MM.1S (cell line): ENCODE data around the gene LRCH4.
"Not testable (repeated sequence)": the region's sequence is repeated elsewhere in the genome, so short reads cannot be mapped to it uniquely, and the experiment has no call there.

ENCODE experiments used
- DNase-seq: peaks from one replicate; pipeline ENCODE4 v3.0.0-alpha.2; 2015
- H2AFZ ChIP-seq: fragments of 300-600 bp; sonication (generic); 2 replicates; pipeline ENCODE4 v1.6.0; 2016; ENCODE audit warnings: antibody characterized with exemption, low read length
- H3F3A ChIP-seq: fragments of 300-600 bp; sonication (generic); 2 replicates; pipeline ENCODE4 v1.6.1; 2016; ENCODE audit warnings: mild to moderate bottlenecking, antibody characterized with exemption, low read length, moderate library complexity, mixed read lengths; ENCODE audit not compliant: insufficient read depth
- H3K27ac ChIP-seq: fragments of 300-600 bp; sonication (generic); 2 replicates; pipeline ENCODE4 v1.5.1; 2016; ENCODE audit warnings: mild to moderate bottlenecking, low read length
- H3K27me3 ChIP-seq: fragments of 300-600 bp; sonication (generic); replicated peaks from 2 replicates; pipeline ENCODE4 v1.6.0; 2016; ENCODE audit warnings: low read length; ENCODE audit not compliant: insufficient read depth
- H3K36me3 ChIP-seq: fragments of 300-600 bp; sonication (generic); replicated peaks from 2 replicates; pipeline ENCODE4 v1.6.1; 2016; ENCODE audit warnings: mild to moderate bottlenecking, low read length, mixed read lengths; ENCODE audit not compliant: insufficient read depth
- H3K4me1 ChIP-seq: fragments of 300-600 bp; sonication (generic); 2 replicates; pipeline ENCODE4 v1.6.1; 2016; ENCODE audit warnings: low read length, mixed read lengths
- H3K4me2 ChIP-seq: fragments of 300-600 bp; sonication (generic); 2 replicates; pipeline ENCODE4 v1.6.0; 2016; ENCODE audit warnings: low read depth, low read length
- H3K4me3 ChIP-seq: fragments of 300-600 bp; sonication (generic); 2 replicates; pipeline ENCODE4 v1.5.1; 2016; ENCODE audit warnings: low read length, mixed read lengths
- H3K79me2 ChIP-seq: fragments of 300-600 bp; sonication (generic); 2 replicates; pipeline ENCODE4 v1.6.1; 2016; ENCODE audit warnings: mixed run types, low read length, mixed read lengths
- H3K9ac ChIP-seq: fragments of 300-600 bp; sonication (generic); 2 replicates; pipeline ENCODE4 v1.6.1; 2016; ENCODE audit warnings: low read length, mixed read lengths
- H3K9me2 ChIP-seq: fragments of 300-600 bp; sonication (generic); replicated peaks from 2 replicates; pipeline ENCODE4 v1.6.1; 2016; ENCODE audit warnings: mild to moderate bottlenecking, low read length, mixed read lengths; ENCODE audit not compliant: insufficient read depth
- H3K9me3 ChIP-seq: fragments of 300-600 bp; sonication (generic); replicated peaks from 2 replicates; pipeline ENCODE4 v1.6.1; 2016; ENCODE audit warnings: mild to moderate bottlenecking, low read length, mixed read lengths; ENCODE audit not compliant: insufficient read depth
- H4K20me1 ChIP-seq: fragments of 300-600 bp; sonication (generic); 2 replicates; pipeline ENCODE4 v1.6.1; 2016; ENCODE audit warnings: mild to moderate bottlenecking, low read length, moderate library complexity, mixed read lengths; ENCODE audit not compliant: insufficient read depth
- EZH2 ChIP-seq: fragments of 300-600 bp; sonication (generic); optimal IDR thresholded peaks from 2 replicates; pipeline ENCODE3; 2017; ENCODE audit warnings: low read depth, mild to moderate bottlenecking, antibody characterized with exemption, low read length, mixed read lengths
- EZH2phosphoT487 ChIP-seq: fragments of 300-600 bp; sonication (generic); IDR thresholded peaks from 2 replicates; pipeline ENCODE4 v1.6.1; 2018; ENCODE audit warnings: antibody characterized with exemption, low read length
- TF ChIP-seq, protein P1 (sequence below): fragments of 300-600 bp; sonication (generic); IDR thresholded peaks from 2 replicates; pipeline ENCODE4 v1.5.1; 2016; ENCODE audit warnings: antibody characterized with exemption, low read length, mixed read lengths

The LRCH4 gene

DNA sequence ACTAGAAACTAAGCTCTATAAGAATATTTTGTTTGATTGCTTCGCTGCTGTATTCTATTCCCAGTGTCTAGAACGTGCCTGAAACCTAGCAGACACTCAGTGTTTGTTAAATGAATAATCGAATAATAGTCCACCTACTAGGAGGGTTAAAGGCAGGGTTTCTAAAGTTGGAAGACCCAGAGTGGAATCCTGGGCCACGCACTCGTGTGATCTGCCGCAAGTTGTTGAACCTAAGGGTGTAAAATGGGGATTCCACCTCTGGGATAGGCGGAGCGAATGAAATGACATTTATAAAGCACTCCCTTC, 47.6 kb downstream of the LRCH4 start:
- no peaks in the 10 kb centered on the region for H3K27me3 ChIP-seq
- H3F3A ChIP-seq, result peaks cover 5% of the 10 kb centered on the region
- H3K9me2 ChIP-seq, result no peaks in the 10 kb centered on the region
- peak overlapping the region; percentile 46; the same call in 1 of the 2 replicates for H3K27ac ChIP-seq
- no peaks in the 10 kb centered on the region for H4K20me1 ChIP-seq
- TF ChIP-seq, protein P1, sequence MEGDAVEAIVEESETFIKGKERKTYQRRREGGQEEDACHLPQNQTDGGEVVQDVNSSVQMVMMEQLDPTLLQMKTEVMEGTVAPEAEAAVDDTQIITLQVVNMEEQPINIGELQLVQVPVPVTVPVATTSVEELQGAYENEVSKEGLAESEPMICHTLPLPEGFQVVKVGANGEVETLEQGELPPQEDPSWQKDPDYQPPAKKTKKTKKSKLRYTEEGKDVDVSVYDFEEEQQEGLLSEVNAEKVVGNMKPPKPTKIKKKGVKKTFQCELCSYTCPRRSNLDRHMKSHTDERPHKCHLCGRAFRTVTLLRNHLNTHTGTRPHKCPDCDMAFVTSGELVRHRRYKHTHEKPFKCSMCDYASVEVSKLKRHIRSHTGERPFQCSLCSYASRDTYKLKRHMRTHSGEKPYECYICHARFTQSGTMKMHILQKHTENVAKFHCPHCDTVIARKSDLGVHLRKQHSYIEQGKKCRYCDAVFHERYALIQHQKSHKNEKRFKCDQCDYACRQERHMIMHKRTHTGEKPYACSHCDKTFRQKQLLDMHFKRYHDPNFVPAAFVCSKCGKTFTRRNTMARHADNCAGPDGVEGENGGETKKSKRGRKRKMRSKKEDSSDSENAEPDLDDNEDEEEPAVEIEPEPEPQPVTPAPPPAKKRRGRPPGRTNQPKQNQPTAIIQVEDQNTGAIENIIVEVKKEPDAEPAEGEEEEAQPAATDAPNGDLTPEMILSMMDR, result no peak
- TF ChIP-seq EZH2phosphoT487 (no peak), EZH2 (no peak)
- no peak for DNase-seq
- peaks cover 4% of the 10 kb centered on the region; the same call in 1 of the 2 replicates for H3K4me1 ChIP-seq
- H2AFZ ChIP-seq, result peak overlapping the region; percentile 95
- peak overlapping the region; percentile 97 for H3K4me2 ChIP-seq
- peak overlapping the region; percentile 80 for H3K4me3 ChIP-seq
- no peaks in the 10 kb centered on the region for H3K36me3 ChIP-seq
- H3K9ac ChIP-seq, result peak overlapping the region; percentile 40
- no peaks in the 10 kb centered on the region for H3K9me3 ChIP-seq
- H3K79me2 ChIP-seq, result 0 out of 2 replicates have a peak, but pooled peaks cover 5% of the 10 kb centered on the region

DNA sequence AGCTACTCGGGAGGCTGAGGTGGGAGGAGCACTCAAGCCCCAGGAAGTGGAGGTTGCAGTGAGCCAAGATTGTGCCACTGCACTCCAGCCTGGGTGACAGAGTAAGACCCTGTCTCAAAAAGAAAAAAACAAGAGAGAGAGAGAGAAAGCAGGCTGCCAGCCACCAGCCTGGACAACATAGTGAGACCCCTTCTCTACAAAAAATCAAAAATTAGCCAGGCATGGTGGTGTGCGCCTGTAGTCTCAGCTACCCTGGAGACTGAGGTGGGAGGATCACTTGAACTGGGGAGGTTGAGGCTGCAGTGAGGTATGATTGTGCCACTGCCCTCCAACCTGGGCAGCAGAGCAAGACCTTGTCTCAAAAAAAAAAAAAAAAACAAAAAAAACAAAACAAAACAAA, 49.2 kb downstream of the LRCH4 start:
- H3K9me2 ChIP-seq, H2AFZ ChIP-seq, H3K4me2 ChIP-seq, H3K4me3 ChIP-seq, H3K9ac ChIP-seq, H3K79me2 ChIP-seq, H3K27me3 ChIP-seq, H4K20me1 ChIP-seq, H3K4me1 ChIP-seq, H3K36me3 ChIP-seq, H3F3A ChIP-seq, H3K9me3 ChIP-seq, DNase-seq, H3K27ac ChIP-seq: not testable (repeated sequence)

DNA sequence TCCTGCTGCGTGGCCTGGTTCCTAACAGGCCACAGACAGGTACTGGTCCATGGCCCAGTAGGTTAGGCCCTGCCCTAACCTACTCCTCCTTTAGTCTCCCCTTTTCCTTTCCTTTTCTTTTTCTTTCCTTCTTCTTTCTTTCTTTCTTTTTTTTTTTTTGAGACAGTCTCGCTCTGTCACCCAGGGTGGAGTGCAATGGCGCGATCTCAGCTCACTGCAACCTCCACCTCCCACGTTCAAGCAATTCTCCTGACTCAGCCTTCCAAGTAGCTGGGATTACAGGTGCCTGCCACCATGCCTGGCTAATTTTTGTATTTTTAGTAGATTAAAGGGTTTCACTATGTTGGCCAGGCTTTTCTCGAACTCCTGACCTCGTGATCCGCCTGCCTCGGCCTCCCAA, 49.9 kb downstream of the LRCH4 start:
- H3K9ac ChIP-seq, H2AFZ ChIP-seq, H4K20me1 ChIP-seq, H3F3A ChIP-seq, H3K9me2 ChIP-seq, H3K36me3 ChIP-seq, H3K4me2 ChIP-seq, H3K4me1 ChIP-seq, H3K9me3 ChIP-seq, H3K4me3 ChIP-seq, H3K27me3 ChIP-seq, H3K27ac ChIP-seq, DNase-seq, H3K79me2 ChIP-seq: not testable (repeated sequence)

DNA sequence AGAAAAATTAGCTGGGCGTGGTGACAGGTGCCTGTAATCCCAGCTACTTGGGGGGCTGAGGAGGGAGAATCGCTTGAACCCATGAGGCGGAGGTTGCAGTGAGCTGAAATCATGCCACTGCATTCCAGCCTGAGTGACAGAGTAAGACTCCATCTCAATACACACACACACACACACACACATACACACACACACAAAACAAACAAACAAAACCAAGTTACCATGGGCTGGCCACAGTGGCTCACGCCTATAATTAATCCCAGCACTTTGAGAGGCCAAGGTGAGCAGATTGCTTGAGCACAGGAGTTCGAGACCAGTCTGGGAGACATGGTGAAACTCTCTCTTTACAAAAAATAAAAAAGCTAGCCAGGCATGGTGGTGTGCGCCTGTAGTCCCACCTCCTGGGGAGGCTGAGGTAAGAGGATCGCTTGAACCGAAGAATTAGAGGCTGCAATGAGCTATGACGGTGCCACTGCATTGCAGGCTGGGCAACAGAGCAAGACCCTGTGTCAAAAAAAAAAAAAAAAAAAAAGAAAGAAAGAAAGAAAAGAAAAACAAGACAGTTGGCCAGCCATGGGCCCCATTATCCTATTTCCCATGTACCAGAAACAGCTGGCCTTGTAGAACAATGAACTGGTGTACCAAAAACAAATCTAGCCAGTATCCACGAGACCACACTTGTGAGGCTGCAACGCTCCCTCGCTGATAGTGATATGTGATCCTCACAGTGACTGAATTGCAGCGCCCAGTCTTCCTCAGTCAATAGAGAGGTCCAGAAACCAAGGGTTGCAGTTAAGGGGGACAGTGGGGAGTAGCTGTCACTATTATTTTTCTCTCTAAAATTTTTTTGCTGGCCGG, 53.5 kb downstream of the LRCH4 start:
- no peaks in the 10 kb centered on the region for H3K79me2 ChIP-seq

DNA sequence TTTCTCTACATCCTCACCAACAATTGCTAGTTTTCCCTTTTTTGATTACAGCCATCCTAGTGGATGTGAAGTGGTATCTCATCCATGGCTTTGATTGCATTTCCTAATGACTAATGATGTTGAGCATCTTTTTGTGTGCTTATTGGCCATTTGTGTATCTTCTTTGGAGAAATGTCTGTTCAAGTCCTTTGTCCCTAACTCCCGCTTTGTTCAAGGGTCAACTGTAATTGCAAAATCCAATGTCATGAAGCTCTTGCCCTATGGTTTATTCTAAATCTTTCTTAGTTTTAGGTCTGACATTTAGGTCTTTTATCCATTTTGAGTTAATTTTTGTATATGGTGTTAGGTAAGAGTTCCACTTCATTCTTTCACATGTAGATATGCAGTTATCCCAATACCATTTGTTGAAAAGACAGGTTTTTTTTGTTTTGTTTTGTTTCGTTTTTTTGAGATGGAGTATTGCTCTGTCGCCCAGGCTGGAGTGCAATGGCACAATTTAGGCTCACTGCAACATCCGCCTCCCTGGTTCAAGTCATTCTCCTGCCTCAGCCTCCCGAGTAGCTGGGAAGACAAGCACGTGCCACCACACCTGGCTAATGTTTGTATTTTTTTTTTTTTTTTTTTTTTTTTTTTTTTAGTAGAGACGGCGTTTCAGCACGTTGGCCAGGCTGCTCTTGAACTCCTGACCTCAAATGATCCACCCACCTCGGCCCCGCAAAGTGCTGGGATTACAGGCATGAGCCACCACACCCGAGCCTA, 57.6 kb downstream of the LRCH4 start:
- not testable (repeated sequence) for H3K9ac ChIP-seq, H2AFZ ChIP-seq, H3K9me2 ChIP-seq, H4K20me1 ChIP-seq, H3K4me1 ChIP-seq, H3K27me3 ChIP-seq, H3F3A ChIP-seq, H3K27ac ChIP-seq, H3K79me2 ChIP-seq, H3K36me3 ChIP-seq, H3K9me3 ChIP-seq, H3K4me2 ChIP-seq, DNase-seq, H3K4me3 ChIP-seq

More for the DNA sequence above, 53.5 kb downstream of the LRCH4 start:
- no peak for TF ChIP-seq EZH2phosphoT487
- no peak for TF ChIP-seq EZH2
- TF ChIP-seq, protein P1, result no peak
- Histone ChIP-seq H3K4me1 (no peaks in the 10 kb centered on the region), H3K36me3 (no peaks in the 10 kb centered on the region), H3F3A (no peaks in the 10 kb centered on the region), H3K27me3 (no peaks in the 10 kb centered on the region), H3K9ac (no peak overlapping the region), H3K4me3 (no peak overlapping the region), H2AFZ (no peak overlapping the region), H3K9me3 (no peaks in the 10 kb centered on the region), H3K9me2 (no peaks in the 10 kb centered on the region), H3K27ac (no peak overlapping the region), H4K20me1 (no peaks in the 10 kb centered on the region), H3K4me2 (no peak overlapping the region)
- no peak for DNase-seq
